Glomerular visceral epithelial cell (primary cell): Measurements from ENCODE around the gene FNDC3B.

ENCODE experiments used
- DNase-seq: peaks from one replicate; pipeline ENCODE4 v3.0.0-alpha.2; 2016; ENCODE audit errors: extremely low spot score

FNDC3B gene

GRCh38 chr3:172448661-172449465 lies 409.5 kb downstream of the FNDC3B start:
- DNase-seq = no peak

- DNase-seq = peak; percentile 32
These were observed 410.2 kb downstream of the FNDC3B start for GRCh38 chr3:172449466-172450149.
